K562 (cell line): ENCODE data around the gene METTL6. TPM values are rescaled to one million over a fixed set of nuclear protein-coding genes. Genes with fewer than 3 reads are reported as not detected.
A peak's percentile ranks its signal among the peaks of the same experiment; 100 is the strongest.

Experiments
- ADNP ChIP-seq: fragments of 200-800 bp; sonication (Bioruptor generic); IDR thresholded peaks from 2 replicates; pipeline ENCODE4 v1.6.1; 2016; ENCODE audit warnings: missing genetic modification characterization, missing compliant biosample characterization
- ATF7 ChIP-seq: fragments of 450-650 bp; IDR thresholded peaks from 2 replicates; pipeline ENCODE4 v1.7.1; 2014; ENCODE audit warnings: mild to moderate bottlenecking, moderate library complexity
- BRD4 ChIP-seq: fragments of 200-600 bp; sonication (generic); IDR thresholded peaks from 2 replicates; pipeline ENCODE4 v1.6.1; 2017; ENCODE audit warnings: inconsistent platforms
- CBFA2T2 ChIP-seq: fragments of 450-650 bp; conservative IDR thresholded peaks from 2 replicates; pipeline ENCODE4 v1.6.1; 2017; ENCODE audit warnings: mild to moderate bottlenecking
- CHD4 ChIP-seq: fragments of 200-600 bp; sonication (generic); IDR thresholded peaks from 3 replicates; pipeline ENCODE4 v1.6.1; 2012; ENCODE audit warnings: low read depth, mild to moderate bottlenecking, mixed read lengths, low read length, inconsistent platforms; ENCODE audit not compliant: insufficient read depth, insufficient replicate concordance, poor library complexity, severe bottlenecking
- GATA2 ChIP-seq: sonication (generic); formaldehyde crosslinking; IDR thresholded peaks from 2 replicates; pipeline ENCODE4 v1.4.0; 2020; ENCODE audit warnings: mild to moderate bottlenecking, missing genetic modification reagents
- HDAC1 ChIP-seq, 2 experiments: fragments of 450-650 bp; IDR thresholded peaks; 2 replicates each; pipeline ENCODE4 v1.6.1; 2016 to 2017; ENCODE audit warnings: inconsistent platforms in 1 of 2, mild to moderate bottlenecking in 1 of 2, moderate library complexity in 1 of 2
- HDAC2 ChIP-seq: fragments of 450-650 bp; IDR thresholded peaks from 2 replicates; pipeline ENCODE4 v1.6.1; 2016; ENCODE audit warnings: mild to moderate bottlenecking
- HMG20B ChIP-seq: fragments of 250-450 bp; sonication (Bioruptor Pico); IDR thresholded peaks from 2 replicates; pipeline ENCODE4 v1.5.0; 2021; ENCODE audit warnings: mild to moderate bottlenecking
- HNRNPLL ChIP-seq: fragments of 200-400 bp; formaldehyde crosslinking; IDR thresholded peaks from 2 replicates; pipeline ENCODE4 v1.6.1; 2017; ENCODE audit warnings: low read length, low read depth, mild to moderate bottlenecking; ENCODE audit not compliant: poor library complexity, severe bottlenecking
- MECOM ChIP-seq: fragments of 250-450 bp; sonication (Bioruptor Pico); IDR thresholded peaks from 2 replicates; pipeline ENCODE4 v1.8.0; 2022; ENCODE audit warnings: inconsistent platforms
- MLLT1 ChIP-seq, 2 experiments: fragments of 450-650 bp; IDR thresholded peaks; 2 replicates each; pipeline ENCODE4 v1.6.1; 2016
- PKNOX1 ChIP-seq: fragments of 450-650 bp; IDR thresholded peaks from 2 replicates; pipeline ENCODE4 v1.6.1; 2016
- SOX6 ChIP-seq: fragments of 450-650 bp; IDR thresholded peaks from 2 replicates; pipeline ENCODE4 v1.6.1; 2014; ENCODE audit warnings: mild to moderate bottlenecking
- TCF7L2 ChIP-seq: fragments of 150-350 bp; IDR thresholded peaks from 2 replicates; pipeline ENCODE4 v1.6.1; 2016; ENCODE audit warnings: low read depth, mild to moderate bottlenecking, low read length, moderate library complexity
- TCFL5 ChIP-seq: fragments of 250-450 bp; sonication (Bioruptor Pico); conservative IDR thresholded peaks from 2 replicates; pipeline ENCODE4 v1.6.1; 2021; ENCODE audit warnings: mild to moderate bottlenecking, moderate library complexity, matching md5 sums
- TFAP4 ChIP-seq: sonication (generic); formaldehyde crosslinking; IDR thresholded peaks from 2 replicates; pipeline ENCODE4 v1.8.0; 2022; ENCODE audit warnings: missing genetic modification reagents, mild to moderate bottlenecking, moderate library complexity, borderline replicate concordance
- TRIM28 ChIP-seq: fragments of 450-650 bp; IDR thresholded peaks from 2 replicates; pipeline ENCODE4 v1.6.1; 2017
- ZFP1 ChIP-seq: fragments of 450-650 bp; formaldehyde crosslinking; IDR thresholded peaks from 2 replicates; pipeline ENCODE4 v1.4.0; 2020; ENCODE audit warnings: mild to moderate bottlenecking, mixed read lengths
- ZFPM2 ChIP-seq: fragments of 250-450 bp; sonication (Bioruptor Pico); IDR thresholded peaks from 2 replicates; pipeline ENCODE4 v1.5.1; 2022; ENCODE audit warnings: mild to moderate bottlenecking
- ZNF24 ChIP-seq: fragments of 450-650 bp; IDR thresholded peaks from 2 replicates; pipeline ENCODE4 v1.6.1; 2016
- ZNF274 ChIP-seq: IDR thresholded peaks from 2 replicates; pipeline ENCODE4 v1.6.1; 2011; ENCODE audit warnings: low read depth, mild to moderate bottlenecking, low read length, moderate library complexity, borderline replicate concordance
- ZNF3 ChIP-seq: fragments of 250-450 bp; sonication (Bioruptor Pico); IDR thresholded peaks from 2 replicates; pipeline ENCODE4 v1.5.0; 2021; ENCODE audit warnings: mild to moderate bottlenecking, moderate library complexity
- ZNF347 ChIP-seq: fragments of 450-650 bp; formaldehyde crosslinking; IDR thresholded peaks from 2 replicates; pipeline ENCODE4 v1.4.0; 2020; ENCODE audit warnings: low read depth, mild to moderate bottlenecking, moderate library complexity
- ZNF41 ChIP-seq: fragments of 250-450 bp; sonication (Bioruptor Pico); conservative IDR thresholded peaks from 2 replicates; pipeline ENCODE4 v1.4.0; 2020; ENCODE audit warnings: mild to moderate bottlenecking
- ZNF512 ChIP-seq: IDR thresholded peaks from 2 replicates; pipeline ENCODE4 v1.6.1; 2016; ENCODE audit warnings: missing genetic modification characterization, missing compliant biosample characterization
- ZNF655 ChIP-seq: fragments of 250-450 bp; sonication (Bioruptor Pico); IDR thresholded peaks from 2 replicates; pipeline ENCODE4 v1.5.0; 2021
- polyA plus RNA-seq, 8 experiments: library from polyadenylated mRNA; depleted of rRNA in 4 of 8; stranded (reverse) in 5 of 8; unstranded in 3 of 8; fragments of >200 nt; fragmentation: Nextera tagmentation in 2 of 8; fragmentation: Illumina TruSeq in 1 of 8; extraction: Ambion mirVana in 2 of 8; extraction: Trizol in 1 of 8; gene quantifications; 2 replicates each; pipeline versions ENCODE4 v1.2.1 to v1.2.3, GENCODE V29; 2011 to 2014; ENCODE audit warnings: inconsistent platforms in 1 of 8, missing spikeins in 1 of 8
- total RNA-seq, 7 experiments: library from RNA; depleted of rRNA in 6 of 7; stranded (reverse); fragments of >200 nt in 6 of 7; fragmentation: Illumina TruSeq in 2 of 7; extraction: Trizol in 2 of 7; gene quantifications; 2 replicates each; pipeline versions ENCODE4 v1.2.1 to v1.2.3, GENCODE V29; 2011 to 2021; ENCODE audit warnings: low replicate concordance in 1 of 7

The METTL6 gene
- total and polyA plus RNA-seq, 9 of the 15 experiments (the other 6 are each of a cell fraction or from before 2014, with no cell fraction given) = 18.8 to 61.5 (median 33.9) TPM

GRCh38 chr3:15403965-15404364 is 23.4 kb downstream of the METTL6 start (continued):
- no peak for TF ChIP-seq GATA2
- TF ChIP-seq ZNF3 (CRISPR knock-in tag) = no peak
- TF ChIP-seq ZNF347 (CRISPR knock-in tag) = no peak
- no peak for TF ChIP-seq ZNF274
- TF ChIP-seq HNRNPLL = no peak
- no peak for TF ChIP-seq HDAC2
- no peak for TF ChIP-seq HDAC1 (IDR thresholded peaks at IDR 0.05)
- TF ChIP-seq MECOM (CRISPR knock-in tag) = 0 out of 2 replicates have a peak, but pooled peaks have one; percentile 14
- TF ChIP-seq TCFL5 (CRISPR knock-in tag) = no peak
- no peak for TF ChIP-seq BRD4
- no peak for TF ChIP-seq ZNF655 (CRISPR knock-in tag)
- TF ChIP-seq PKNOX1 = no peak
- TF ChIP-seq CBFA2T2 = no peak
- TF ChIP-seq ADNP (tag) = no peak
- TF ChIP-seq TRIM28 = no peak
- no peak for TF ChIP-seq SOX6
- TF ChIP-seq TCF7L2 = no peak
- no peak for TF ChIP-seq ZFP1 (CRISPR knock-in tag)
- no peak for TF ChIP-seq ZFPM2 (CRISPR knock-in tag)
- TF ChIP-seq HMG20B (CRISPR knock-in tag) = no peak
- no peak for TF ChIP-seq CHD4
- TF ChIP-seq ATF7 = no peak
- TF ChIP-seq ZNF24 = no peak
- no peak for TF ChIP-seq MLLT1 (IDR thresholded peaks at IDR 0.05)
- no peak for TF ChIP-seq ZNF512 (tag)
- peak; percentile 56; the same call in 1 of the 2 replicates for TF ChIP-seq ZNF41 (CRISPR knock-in tag)
- no peak for TF ChIP-seq TFAP4 (CRISPR knock-in tag)
